Esophagus (tissue), 2 donors: ENCODE results near the gene SLC24A4. TPM values are rescaled to one million over a fixed set of nuclear protein-coding genes. Genes with fewer than 3 reads are reported as not detected.

Experiments used
- H3K27ac ChIP-seq, 2 donors: one replicate each; pipeline ENCODE4 v1.5.1; 2013; ENCODE audit warnings: low read depth in 2 of 2, mild to moderate bottlenecking in 2 of 2, inconsistent platforms in 1 of 2, low read length in 1 of 2, moderate library complexity in 1 of 2
- H3K27me3 ChIP-seq, 2 donors: one replicate each; pipeline ENCODE4 v1.6.1; 2013; ENCODE audit warnings: low read length in 2 of 2, control low read depth in 1 of 2, mild to moderate bottlenecking in 1 of 2; ENCODE audit not compliant: insufficient read depth in 2 of 2, control insufficient read depth in 1 of 2
- H3K36me3 ChIP-seq, 2 donors: one replicate each; pipeline ENCODE4 v1.6.1; 2013; ENCODE audit warnings: low read length in 1 of 2; ENCODE audit not compliant: control insufficient read depth in 2 of 2, insufficient read depth in 2 of 2
- H3K4me1 ChIP-seq, 2 donors: one replicate each; pipeline ENCODE4 v1.6.1; 2013; ENCODE audit warnings: low read length in 1 of 2; ENCODE audit not compliant: control insufficient read depth in 2 of 2, insufficient read depth in 2 of 2
- H3K4me3 ChIP-seq, 2 donors: one replicate each; pipeline ENCODE4 v1.5.1; 2013; ENCODE audit warnings: low read length in 2 of 2, mild to moderate bottlenecking in 2 of 2, low read depth in 1 of 2, moderate library complexity in 1 of 2
- H3K9me3 ChIP-seq, 2 donors: one replicate each; pipeline ENCODE4 v1.6.1; 2013; ENCODE audit warnings: mild to moderate bottlenecking in 2 of 2, low read depth in 1 of 2, low read length in 1 of 2, moderate library complexity in 1 of 2; ENCODE audit not compliant: control insufficient read depth in 2 of 2, insufficient read depth in 1 of 2
- WGBS, 2 donors: extraction: QIAGEN DNeasy Blood & Tissue Kit; methylation state at CpG; one replicate each; pipeline ENCODE4 v1.1.7; 2013; 5-methylcytosine and 5-hydroxymethylcytosine counted together
- polyA plus RNA-seq, 2 donors: library from polyadenylated mRNA; stranded (reverse); fragments of 200-250 nt; gene quantifications; one replicate each; pipeline ENCODE4 v1.2.3, GENCODE V29; 2013
- donor health status: healthy with polysubstance abuse.
- donor health status: Bipolar disorder and iron deficiency.

SLC24A4 gene
- polyA plus RNA-seq, 2 donors, result 0.04 TPM

DNA sequence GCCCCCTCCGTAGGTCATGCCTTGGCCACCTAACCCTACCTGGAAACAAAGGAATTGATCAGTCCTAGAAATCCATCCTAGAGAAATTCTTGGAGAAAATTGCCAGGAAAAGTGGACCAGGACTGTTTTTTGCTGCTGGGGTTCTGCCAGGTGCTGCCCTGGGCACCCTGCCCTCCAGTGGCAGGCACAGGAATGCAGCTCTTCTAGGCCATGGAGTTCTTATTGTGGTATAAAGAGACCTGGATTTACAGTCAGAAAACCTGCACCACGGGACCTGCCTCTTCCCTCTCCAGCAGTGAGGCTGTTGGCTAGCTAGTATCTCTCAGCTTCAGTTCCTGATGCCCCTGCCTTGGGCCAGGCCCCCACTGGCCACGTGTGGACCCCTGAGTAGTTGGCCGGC is 59.7 kb downstream of the SLC24A4 start:
- peaks cover 0 to 3% of the 10 kb centered on the region in 2 donors for H3K9me3 ChIP-seq
- no peaks in the 10 kb centered on the region for H3K4me1 ChIP-seq
- WGBS, 2 donors, result 55 to 61% methylated on average over 4 of the region's 4 CpGs
- H3K4me3 ChIP-seq, result no peak overlapping the region
- no peaks in the 10 kb centered on the region for H3K27me3 ChIP-seq
- no peak overlapping the region for H3K27ac ChIP-seq
- H3K36me3 ChIP-seq, result no peaks in the 10 kb centered on the region

GRCh38 chr14:92383805-92384204 is 60.8 kb downstream of the SLC24A4 start:
- Histone ChIP-seq H3K4me3 (no peak overlapping the region), H3K36me3 (no peaks in the 10 kb centered on the region)
- WGBS, 2 donors, result 64 to 72% methylated on average over 12 of the region's 12 CpGs

GRCh38 chr14:92384461-92385133 is 61.6 kb downstream of the SLC24A4 start:
- Histone ChIP-seq H3K4me1 (no peaks in the 10 kb centered on the region), H3K36me3 (no peaks in the 10 kb centered on the region), H3K27me3 (no peaks in the 10 kb centered on the region), H3K9me3 (peaks cover 0 to 3% of the 10 kb centered on the region in 2 donors), H3K4me3 (no peak overlapping the region), H3K27ac (no peak overlapping the region)
- 87 to 90% methylated on average over 5 of the region's 5 CpGs for WGBS, 2 donors

More at GRCh38 chr14:92383805-92384204, 60.8 kb downstream of the SLC24A4 start:
- no peaks in the 10 kb centered on the region for H3K27me3 ChIP-seq
- peaks cover 0 to 3% of the 10 kb centered on the region in 2 donors for H3K9me3 ChIP-seq
- H3K4me1 ChIP-seq, result no peaks in the 10 kb centered on the region
- H3K27ac ChIP-seq, result no peak overlapping the region

GRCh38 chr14:92385561-92385960 is 62.6 kb downstream of the SLC24A4 start:
- peaks cover 0 to 2% of the 10 kb centered on the region in 2 donors for H3K9me3 ChIP-seq
- H3K36me3 ChIP-seq, result no peaks in the 10 kb centered on the region
- 70 to 74% methylated on average over 11 of the region's 11 CpGs for WGBS, 2 donors
- H3K4me1 ChIP-seq, result no peaks in the 10 kb centered on the region
- no peaks in the 10 kb centered on the region for H3K27me3 ChIP-seq
- no peak overlapping the region for H3K27ac ChIP-seq
- no peak overlapping the region for H3K4me3 ChIP-seq

GRCh38 chr14:92386165-92386564 is 63.2 kb downstream of the SLC24A4 start:
- Histone ChIP-seq H3K36me3 (no peaks in the 10 kb centered on the region), H3K4me3 (no peak overlapping the region), H3K27me3 (no peaks in the 10 kb centered on the region), H3K27ac (no peak overlapping the region), H3K4me1 (no peaks in the 10 kb centered on the region), H3K9me3 (no peaks in the 10 kb centered on the region)
- 90 to 96% methylated on average over 5 of the region's 5 CpGs for WGBS, 2 donors

DNA sequence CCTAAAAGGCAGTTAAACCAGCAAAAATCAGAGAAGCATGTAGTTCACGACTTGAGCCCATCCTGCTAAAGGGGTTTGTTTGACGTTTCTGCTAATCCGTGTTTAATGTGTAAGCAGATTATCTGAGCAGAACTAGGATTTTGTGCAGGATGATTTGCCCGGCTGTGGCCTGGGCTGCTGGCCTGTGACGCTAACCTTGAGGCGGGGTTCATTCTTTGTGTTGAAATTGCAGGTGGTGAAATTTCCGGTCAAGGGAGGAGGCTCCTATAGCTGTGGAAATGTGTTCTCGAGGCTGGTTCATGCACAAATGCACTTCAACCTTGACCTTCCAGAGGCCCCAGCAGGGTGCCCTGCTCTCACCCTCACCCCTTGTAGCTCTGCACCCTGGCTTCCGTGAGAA is 63.7 kb downstream of the SLC24A4 start:
- no peak overlapping the region for H3K4me3 ChIP-seq
- 45 to 53% methylated on average over 9 of the region's 9 CpGs for WGBS, 2 donors
- no peaks in the 10 kb centered on the region for H3K36me3 ChIP-seq
- no peaks in the 10 kb centered on the region for H3K9me3 ChIP-seq
- no peak overlapping the region for H3K27ac ChIP-seq
- H3K27me3 ChIP-seq, result no peaks in the 10 kb centered on the region
- no peaks in the 10 kb centered on the region for H3K4me1 ChIP-seq

GRCh38 chr14:92387578-92387977 is 64.6 kb downstream of the SLC24A4 start:
- 81 to 90% methylated on average over 1 of the region's 1 CpG for WGBS, 2 donors

GRCh38 chr14:92389598-92390158 is 66.7 kb downstream of the SLC24A4 start:
- no peaks in the 10 kb centered on the region for H3K4me1 ChIP-seq
- no peaks in the 10 kb centered on the region for H3K9me3 ChIP-seq
- WGBS, 2 donors, result 70 to 72% methylated on average over 12 of the region's 12 CpGs
- H3K4me3 ChIP-seq, result no peak overlapping the region
- no peak overlapping the region for H3K27ac ChIP-seq
- no peaks in the 10 kb centered on the region for H3K27me3 ChIP-seq
- H3K36me3 ChIP-seq, result no peaks in the 10 kb centered on the region

More at GRCh38 chr14:92387578-92387977, 64.6 kb downstream of the SLC24A4 start:
- no peaks in the 10 kb centered on the region for H3K4me1 ChIP-seq
- H3K4me3 ChIP-seq, result no peak overlapping the region
- H3K9me3 ChIP-seq, result no peaks in the 10 kb centered on the region
- no peaks in the 10 kb centered on the region for H3K36me3 ChIP-seq
- no peaks in the 10 kb centered on the region for H3K27me3 ChIP-seq
- H3K27ac ChIP-seq, result no peak overlapping the region

DNA sequence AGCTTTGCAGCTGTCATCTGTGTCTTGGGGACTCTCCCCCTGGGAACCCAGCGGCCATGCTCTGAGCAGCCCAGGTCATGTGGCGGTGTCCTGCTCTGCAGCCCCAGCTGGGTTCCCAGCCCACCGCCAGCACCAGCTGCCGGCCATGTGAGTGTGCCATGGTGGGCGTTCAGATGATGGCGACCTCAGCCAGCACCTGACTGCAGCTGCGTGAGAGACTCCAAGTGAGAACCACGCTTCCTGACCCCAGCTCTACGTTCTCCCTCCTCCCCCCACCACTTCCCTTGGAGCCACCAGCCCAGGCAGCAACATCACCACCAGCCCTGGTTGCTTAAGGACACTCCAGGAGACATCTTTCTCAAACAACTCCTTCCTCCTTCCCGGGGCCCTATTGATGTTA is 68.8 kb downstream of the SLC24A4 start:
- Histone ChIP-seq H3K36me3 (no peaks in the 10 kb centered on the region), H3K4me1 (no peaks in the 10 kb centered on the region), H3K27me3 (no peaks in the 10 kb centered on the region), H3K9me3 (no peaks in the 10 kb centered on the region), H3K27ac (no peak overlapping the region), H3K4me3 (no peak overlapping the region)
- 71 to 72% methylated on average over 10 of the region's 10 CpGs for WGBS, 2 donors

DNA sequence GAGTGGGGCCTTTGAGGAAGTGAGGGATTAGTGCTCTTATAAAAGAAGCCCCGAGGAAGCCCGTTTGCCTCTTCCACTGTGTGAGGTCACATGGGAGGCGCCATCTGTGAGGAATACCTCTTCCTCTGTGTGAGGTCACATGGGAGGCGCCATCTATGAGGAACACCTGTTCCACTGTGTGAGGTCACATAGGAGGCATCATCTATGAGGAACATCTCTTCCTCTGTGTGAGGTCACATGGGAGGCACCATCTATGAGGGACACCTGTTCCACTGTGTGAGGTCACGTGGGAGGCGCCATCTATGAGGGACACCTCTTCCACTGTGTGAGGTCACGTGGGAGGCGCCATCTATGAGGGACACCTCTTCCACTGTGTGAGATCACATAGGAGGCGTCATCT is 69.7 kb downstream of the SLC24A4 start:
- H3K4me1 ChIP-seq, result no peaks in the 10 kb centered on the region
- no peaks in the 10 kb centered on the region for H3K36me3 ChIP-seq
- H3K27ac ChIP-seq, result no peak overlapping the region
- WGBS, 2 donors, result 82% methylated on average over 9 of the region's 9 CpGs
- no peaks in the 10 kb centered on the region for H3K27me3 ChIP-seq
- H3K4me3 ChIP-seq, result no peak overlapping the region
- no peaks in the 10 kb centered on the region for H3K9me3 ChIP-seq
